Measurements from ENCODE around the gene NTNG2. TPM values are rescaled to one million over a fixed set of nuclear protein-coding genes. Genes with fewer than 3 reads are reported as not detected.

Gene NTNG2
- polyA plus RNA-seq, 4 donors: 0.17 to 0.64 (median 0.24) TPM

- no peak for DNase-seq (ENCODE audit: low read depth in 4 of 4, low spot score in 3 of 4)
Observed at GRCh38 chr9:132232522-132232921, 70.7 kb downstream of the NTNG2 start.

- no peak for DNase-seq (ENCODE audit: low read depth in 4 of 4, low spot score in 3 of 4)
Observed at GRCh38 chr9:132233138-132233537, 71.3 kb downstream of the NTNG2 start.

- no peak for DNase-seq (ENCODE audit: low read depth in 4 of 4, low spot score in 3 of 4)
Observed at GRCh38 chr9:132234535-132234934, 72.7 kb downstream of the NTNG2 start.

DNA sequence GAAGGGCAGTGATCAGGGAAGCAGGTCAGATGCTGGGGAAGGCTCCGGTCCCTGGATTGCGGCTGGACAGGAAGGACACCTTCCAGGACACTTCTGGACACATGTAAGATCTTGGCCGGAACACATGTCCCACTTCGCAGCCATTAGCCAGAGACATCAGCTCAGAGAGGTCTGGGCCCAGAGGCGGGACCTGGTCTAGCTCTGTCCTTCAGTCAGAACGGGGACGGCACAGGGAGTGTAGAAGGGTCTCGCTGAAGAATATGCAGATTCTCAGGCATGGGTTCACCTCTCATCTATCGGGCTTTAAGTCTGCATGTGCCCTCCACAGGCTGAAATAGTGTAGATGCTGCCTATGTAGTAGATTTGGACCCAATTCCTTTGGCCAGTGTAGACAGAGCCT lies 73.3 kb downstream of the NTNG2 start:
- no peak for DNase-seq (ENCODE audit: low read depth in 4 of 4, low spot score in 3 of 4)

GRCh38 chr9:132235894-132236661 lies 74.2 kb downstream of the NTNG2 start:
- peak in 3 of 4 donors; percentile 53 to 65 (median 64) for DNase-seq (ENCODE audit: low read depth in 4 of 4, low spot score in 3 of 4)

GRCh38 chr9:132236662-132237311 lies 74.9 kb downstream of the NTNG2 start:
- DNase-seq (ENCODE audit: low read depth in 4 of 4, low spot score in 3 of 4): no peak

DNA sequence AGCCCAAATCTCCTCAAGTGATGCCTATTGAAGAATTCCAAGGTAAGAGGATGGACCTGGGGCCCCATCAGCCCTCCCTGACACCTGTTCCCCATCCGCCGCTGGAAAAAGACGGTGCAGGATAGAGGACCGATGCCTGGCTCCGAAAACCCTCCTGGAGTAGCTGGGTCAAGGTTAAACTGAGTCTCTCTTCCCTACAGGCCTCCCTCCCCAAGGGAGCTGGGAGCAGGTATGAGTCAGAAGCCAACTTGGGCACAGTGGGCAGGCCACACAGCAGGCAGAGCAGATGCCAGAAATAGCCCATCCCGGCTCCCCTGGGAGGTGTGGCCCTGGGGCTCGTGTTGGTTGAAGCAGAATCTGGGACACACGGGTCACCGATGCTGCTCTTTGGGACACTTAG lies 75.6 kb downstream of the NTNG2 start:
- no peak for DNase-seq (ENCODE audit: low read depth in 4 of 4, low spot score in 3 of 4)

DNA sequence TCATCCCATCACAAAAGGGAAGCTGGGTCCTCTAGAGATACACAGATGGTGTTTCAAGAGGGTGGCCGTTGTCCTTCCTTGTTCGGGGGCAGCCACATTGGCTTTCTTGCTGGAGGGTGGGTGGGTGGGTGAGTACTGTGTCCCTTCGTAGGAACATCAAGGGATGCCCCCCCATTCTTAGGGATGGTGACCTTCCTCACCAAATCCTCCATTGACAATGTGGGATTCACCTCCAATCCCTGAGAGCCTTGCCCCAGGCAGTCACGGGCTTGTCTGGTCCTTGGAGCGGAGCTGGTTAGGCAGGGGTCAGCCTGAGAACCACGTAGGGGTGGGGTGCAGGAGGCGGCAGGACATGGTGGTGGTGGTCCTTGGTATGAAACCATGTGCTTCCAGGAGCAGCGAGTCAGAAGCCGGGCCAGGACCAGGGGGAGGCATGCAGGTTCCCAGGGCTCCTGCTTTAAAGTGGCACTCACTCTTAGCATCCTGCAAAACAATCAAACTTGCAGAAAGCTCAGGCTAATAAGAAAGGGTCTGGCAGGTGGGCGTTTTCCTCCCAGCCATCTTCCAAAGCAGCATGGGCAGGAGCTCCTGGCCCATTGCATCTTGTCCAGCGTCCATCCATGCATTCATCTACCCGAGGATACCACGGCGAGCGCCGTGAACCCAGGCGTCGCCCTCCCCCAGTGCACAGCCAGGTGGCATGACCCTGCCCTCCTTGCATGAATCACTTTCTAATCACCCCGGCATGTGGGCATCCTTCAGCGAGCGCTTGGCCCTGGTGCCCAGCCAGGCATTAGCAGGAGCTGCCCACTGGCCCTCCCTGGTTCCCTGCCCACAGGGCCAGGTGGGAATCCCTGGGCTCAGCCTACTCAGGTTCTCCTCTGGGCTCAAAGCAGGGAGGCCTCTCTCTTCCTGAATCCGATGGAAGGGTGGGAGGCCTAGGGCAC lies 76.4 kb downstream of the NTNG2 start:
- no peak for DNase-seq (ENCODE audit: low read depth in 4 of 4, low spot score in 3 of 4)

- no peak for DNase-seq (ENCODE audit: low read depth in 4 of 4, low spot score in 3 of 4)
Observed at GRCh38 chr9:132238992-132239391, 77.1 kb downstream of the NTNG2 start.

DNA sequence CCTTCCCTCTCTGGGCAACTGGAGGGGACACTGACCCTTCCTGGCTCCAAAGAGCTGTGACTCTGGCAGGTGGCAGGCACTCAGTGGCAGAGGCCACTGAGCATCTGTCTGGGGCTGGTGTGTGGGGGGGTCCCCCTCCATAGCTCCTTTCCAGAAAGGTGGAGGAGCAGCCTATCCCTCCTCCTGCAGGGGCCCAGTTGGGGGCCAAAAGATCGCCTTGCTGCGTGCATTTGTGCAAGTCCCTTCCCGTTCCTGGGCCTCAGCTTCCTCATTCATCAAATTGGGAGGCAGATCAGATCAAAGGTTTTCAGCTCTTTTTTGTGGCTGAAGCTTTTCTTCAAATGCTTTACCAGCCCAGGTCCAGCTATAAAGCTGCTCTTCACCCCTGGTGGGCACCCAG lies 77.7 kb downstream of the NTNG2 start:
- DNase-seq (ENCODE audit: low read depth in 4 of 4, low spot score in 3 of 4): no peak

DNA sequence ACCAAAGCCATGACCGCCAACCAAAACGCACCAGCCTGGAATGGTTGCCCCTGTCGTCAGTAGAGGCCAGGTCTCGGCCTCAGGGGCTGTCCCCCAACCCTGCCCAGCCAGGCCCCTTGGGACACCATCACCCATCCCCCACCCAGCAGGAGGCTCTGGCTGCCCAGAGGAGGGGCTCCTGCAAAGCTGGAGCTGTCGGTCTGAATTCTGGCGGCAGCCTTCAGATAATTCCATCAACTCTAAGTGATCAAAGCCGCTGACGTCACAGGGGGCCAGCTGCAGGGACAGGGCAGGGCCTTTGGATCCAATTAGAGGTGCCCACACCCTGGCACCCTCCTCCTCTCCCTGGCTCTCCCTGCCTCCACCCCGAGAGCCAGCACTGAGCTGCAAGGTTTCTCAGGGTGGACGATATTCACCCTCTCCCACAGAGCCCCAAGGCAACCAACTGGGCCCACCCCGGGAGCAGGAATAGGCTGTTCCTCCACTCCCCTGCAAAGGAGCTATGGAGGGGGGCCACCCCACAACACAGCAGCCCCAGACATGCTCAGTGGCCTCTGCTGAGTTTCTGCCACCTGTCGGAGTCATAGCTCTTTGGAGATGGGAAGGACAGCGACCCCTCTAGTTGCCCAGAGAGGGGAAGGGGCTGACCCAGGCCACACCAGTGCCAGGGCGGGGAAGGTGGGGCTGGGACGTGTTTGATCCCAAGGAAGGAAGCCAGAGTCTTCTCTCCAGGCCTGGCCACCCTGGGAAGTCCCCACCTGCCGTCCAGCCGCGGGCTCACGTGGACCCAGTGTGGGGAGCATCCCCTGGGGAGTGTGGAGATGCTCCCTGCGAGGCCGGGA lies 78.4 kb downstream of the NTNG2 start:
- DNase-seq (ENCODE audit: low read depth in 4 of 4, low spot score in 3 of 4): no peak

- DNase-seq (ENCODE audit: low read depth in 4 of 4, low spot score in 3 of 4): peak; percentile 67 to 78 (median 70)
Observed at GRCh38 chr9:132240841-132241482, 79.1 kb downstream of the NTNG2 start.

DNA sequence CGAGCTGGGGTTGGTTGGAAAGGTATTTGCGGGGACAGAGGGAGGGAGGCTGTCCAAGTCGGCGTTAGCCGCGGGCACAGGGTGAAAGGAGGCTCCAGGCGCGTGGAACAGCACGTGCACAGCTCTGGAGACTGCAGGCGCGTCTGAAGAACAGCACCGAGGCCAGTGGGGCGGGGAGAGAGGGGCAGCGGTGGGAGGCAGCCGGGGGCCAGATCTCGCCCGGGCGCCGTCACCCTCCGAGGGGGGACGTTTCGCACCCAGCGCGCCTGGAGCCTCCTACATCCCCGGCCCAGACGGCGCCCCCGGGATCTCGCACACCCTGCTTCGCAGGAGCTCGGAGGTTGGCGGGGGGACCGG lies 79.6 kb downstream of the NTNG2 start:
- no peak for DNase-seq (ENCODE audit: low read depth in 4 of 4, low spot score in 3 of 4)

DNA sequence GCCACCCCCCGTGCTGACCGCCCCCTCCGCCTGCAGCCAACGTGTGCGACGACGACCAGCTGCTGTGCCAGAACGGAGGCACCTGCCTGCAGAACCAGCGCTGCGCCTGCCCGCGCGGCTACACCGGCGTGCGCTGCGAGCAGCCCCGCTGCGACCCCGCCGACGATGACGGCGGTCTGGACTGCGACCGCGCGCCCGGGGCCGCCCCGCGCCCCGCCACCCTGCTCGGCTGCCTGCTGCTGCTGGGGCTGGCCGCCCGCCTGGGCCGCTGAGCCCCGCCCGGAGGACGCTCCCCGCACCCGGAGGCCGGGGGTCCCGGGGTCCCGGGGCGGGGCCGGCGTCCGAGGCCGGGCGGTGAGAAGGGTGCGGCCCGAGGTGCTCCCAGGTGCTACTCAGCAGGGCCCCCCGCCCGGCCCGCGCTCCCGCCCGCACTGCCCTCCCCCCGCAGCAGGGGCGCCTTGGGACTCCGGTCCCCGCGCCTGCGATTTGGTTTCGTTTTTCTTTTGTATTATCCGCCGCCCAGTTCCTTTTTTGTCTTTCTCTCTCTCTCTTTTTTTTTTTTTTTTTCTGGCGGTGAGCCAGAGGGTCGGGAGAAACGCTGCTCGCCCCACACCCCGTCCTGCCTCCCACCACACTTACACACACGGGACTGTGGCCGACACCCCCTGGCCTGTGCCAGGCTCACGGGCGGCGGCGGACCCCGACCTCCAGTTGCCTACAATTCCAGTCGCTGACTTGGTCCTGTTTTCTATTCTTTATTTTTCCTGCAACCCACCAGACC lies 80.2 kb downstream of the NTNG2 start:
- DNase-seq (ENCODE audit: low read depth in 4 of 4, low spot score in 3 of 4): no peak

DNA sequence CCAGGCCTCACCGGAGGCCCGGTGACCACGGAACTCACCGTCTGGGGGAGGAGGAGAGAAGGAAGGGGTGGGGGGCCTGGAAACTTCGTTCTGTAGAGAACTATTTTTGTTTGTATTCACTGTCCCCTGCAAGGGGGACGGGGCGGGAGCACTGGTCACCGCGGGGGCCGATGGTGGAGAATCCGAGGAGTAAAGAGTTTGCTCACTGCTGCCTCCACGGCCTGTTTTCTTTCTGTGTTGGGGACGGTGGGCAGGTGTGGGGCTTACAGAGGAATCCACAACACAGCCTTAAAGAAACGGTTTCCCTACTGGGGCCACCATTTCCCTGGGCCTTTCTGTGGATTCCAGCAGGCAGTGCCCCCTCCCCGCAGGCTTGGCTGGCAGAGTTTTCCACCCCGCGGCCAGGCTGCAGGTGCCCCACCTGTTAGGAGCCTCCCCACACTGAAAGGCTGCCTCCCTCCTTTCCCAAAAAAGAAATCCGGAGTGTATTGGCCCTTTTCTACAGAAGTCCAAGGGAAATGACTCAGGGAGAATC lies 80.8 kb downstream of the NTNG2 start:
- DNase-seq (ENCODE audit: low read depth in 4 of 4, low spot score in 3 of 4): no peak

DNA sequence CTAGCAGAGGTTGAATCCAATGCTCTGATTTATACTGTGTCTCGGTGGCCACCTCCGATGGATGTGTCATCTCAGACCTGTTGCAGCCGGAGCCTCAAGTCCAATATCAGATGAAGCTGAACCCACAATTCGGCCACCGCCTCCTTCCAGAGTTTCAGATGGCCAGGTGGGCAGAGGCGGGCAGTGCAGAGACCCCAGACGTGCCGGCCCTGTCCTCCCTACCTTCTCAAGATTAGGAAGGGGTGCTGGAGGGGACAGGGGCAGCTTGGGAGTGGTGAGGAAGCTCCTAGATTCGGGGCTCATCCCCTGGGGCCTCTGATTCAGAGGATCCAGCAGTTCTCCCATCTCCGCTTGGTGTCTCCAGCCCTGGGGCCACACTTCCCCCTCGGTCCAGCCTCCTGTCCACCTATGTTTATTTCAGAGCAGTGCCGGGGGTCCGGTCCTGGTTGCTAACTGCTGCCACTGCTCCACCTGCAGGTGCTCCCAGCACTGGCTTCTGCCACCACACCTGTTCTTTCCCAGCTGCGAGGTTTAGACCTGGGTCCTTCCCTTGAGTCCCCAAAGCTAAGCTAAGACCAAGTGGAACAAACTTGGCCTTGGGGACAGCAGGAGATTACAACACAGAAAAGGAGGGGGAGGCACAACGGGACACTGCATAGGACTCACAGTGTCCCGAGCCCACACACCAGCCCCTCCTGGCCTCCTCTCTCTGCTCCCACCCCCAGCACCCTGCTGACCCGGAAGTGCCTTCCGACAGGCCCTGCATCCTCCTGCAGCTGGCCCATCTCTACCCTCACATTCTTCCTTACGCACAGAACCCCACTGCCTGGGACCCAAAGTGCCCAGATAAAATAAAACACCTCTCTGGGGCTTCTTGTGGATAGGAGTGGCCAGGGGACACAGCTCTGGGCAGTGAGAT lies 81.6 kb downstream of the NTNG2 start:
- DNase-seq (ENCODE audit: low read depth in 4 of 4, low spot score in 3 of 4): no peak

DNA sequence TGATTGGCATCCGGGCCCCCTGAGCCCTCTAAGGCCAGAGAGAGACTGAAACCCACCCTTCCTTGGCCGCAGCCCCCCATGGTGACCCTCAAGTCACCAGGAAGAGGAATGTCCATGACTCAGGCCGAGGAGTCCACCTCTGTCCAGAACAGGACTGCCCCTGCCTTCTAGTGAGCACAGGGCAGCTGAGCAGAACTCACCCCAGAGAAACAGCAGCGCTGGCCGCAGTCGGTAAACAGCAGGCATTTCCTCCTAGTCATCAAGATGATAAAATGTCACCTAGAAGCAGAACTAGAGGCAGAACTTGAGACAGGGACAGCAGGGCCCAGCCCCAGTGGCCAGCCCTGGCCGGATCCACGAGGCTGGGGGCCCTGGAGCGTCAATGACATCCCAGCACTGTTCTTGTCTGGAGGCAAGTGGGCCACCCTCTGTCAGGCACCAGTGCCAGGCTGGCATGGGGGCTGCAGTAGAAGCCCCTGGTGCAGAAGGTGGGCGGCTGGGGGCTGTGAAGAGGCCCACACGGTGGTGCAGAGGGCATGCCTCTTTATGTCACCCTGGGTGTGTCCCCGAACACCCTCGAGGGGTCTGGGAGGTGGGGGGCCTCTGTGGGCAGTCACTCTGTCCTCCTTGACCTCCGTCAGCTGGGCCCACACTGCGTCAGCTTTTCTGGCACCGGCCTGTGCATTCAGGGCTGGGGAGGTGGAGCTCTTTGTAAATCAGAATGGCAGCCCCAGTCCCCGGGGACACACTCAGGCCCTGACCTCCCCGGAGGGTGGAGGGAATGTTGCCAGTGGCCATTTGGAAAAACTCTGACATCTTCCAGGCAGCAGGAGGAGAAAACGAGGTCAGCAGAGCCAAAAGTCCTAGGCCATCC lies 83.0 kb downstream of the NTNG2 start:
- DNase-seq (ENCODE audit: low read depth in 4 of 4, low spot score in 3 of 4): no peak

Data from right renal pelvis (tissue), 4 donors.